BJ (cell line): Measurements from ENCODE around the gene EFNB1. TPM values are rescaled to one million over a fixed set of nuclear protein-coding genes. Genes with fewer than 3 reads are reported as not detected.

Source experiments
- CTCF ChIA-PET: fragments of 350-600 bp; formaldehyde crosslinking; extraction: SDS; loops from one replicate; lab custom pipeline; 2021; ENCODE audit warnings: antibody characterized with exemption, inconsistent platforms; lab: Yijun Ruan, JAX
- POLR2A ChIA-PET: fragments of 300-600 bp; sonication (Branson Sonifier 250); formaldehyde crosslinking; extraction: SDS; loops from one replicate; lab custom pipeline; 2021; ENCODE audit warnings: antibody characterized with exemption; lab: Charles Lee
- DNase-seq: peaks from one replicate; pipeline ENCODE4 v3.0.0-alpha.2; 2011; ENCODE audit warnings: low read depth
- H3K27me3 ChIP-seq: 2 replicates; pipeline ENCODE4 v1.6.0; 2011; ENCODE audit warnings: low read length; ENCODE audit not compliant: control insufficient read depth, insufficient read depth
- H3K36me3 ChIP-seq: 2 replicates; pipeline ENCODE4 v1.5.1; 2011; ENCODE audit warnings: low read length; ENCODE audit not compliant: control insufficient read depth, insufficient read depth
- H3K4me3 ChIP-seq: 2 replicates; pipeline ENCODE4 v1.5.1; 2011; ENCODE audit warnings: low read depth, mild to moderate bottlenecking, control low read depth, low read length
- CTCF ChIP-seq: IDR thresholded peaks from 2 replicates; pipeline ENCODE4 v1.5.1; 2011; ENCODE audit warnings: low read depth, mild to moderate bottlenecking, control low read depth, inconsistent platforms, low read length, moderate library complexity; ENCODE audit not compliant: insufficient read depth
- polyA plus RNA-seq: library from polyadenylated mRNA; depleted of rRNA; stranded (reverse); fragments of >200 nt; gene quantifications from 2 replicates; pipeline ENCODE4 v1.2.3, GENCODE V29; 2011

EFNB1 gene
- polyA plus RNA-seq, 1 experiment, result 15.2 TPM

GRCh38 chrX:68839771-68840170 lies 10.9 kb downstream of the EFNB1 start:
- CTCF ChIA-PET, result no interaction called here
- no peaks in the 10 kb centered on the region for H3K27me3 ChIP-seq
- no peak overlapping the region for H3K4me3 ChIP-seq
- POLR2A ChIA-PET, result no interaction called here
- H3K36me3 ChIP-seq, result no peaks in the 10 kb centered on the region; the same call in 1 of the 2 replicates
- no peak for TF ChIP-seq CTCF
- no peak for DNase-seq

GRCh38 chrX:68840256-68840655 lies 11.4 kb downstream of the EFNB1 start:
- no peak for TF ChIP-seq CTCF
- ChIA-PET CTCF (no interaction called here), POLR2A (no interaction called here)
- DNase-seq, result no peak
- Histone ChIP-seq H3K4me3 (no peak overlapping the region), H3K27me3 (no peaks in the 10 kb centered on the region), H3K36me3 (no peaks in the 10 kb centered on the region; the same call in 1 of the 2 replicates)

- H3K27me3 ChIP-seq, result no peaks in the 10 kb centered on the region
- TF ChIP-seq CTCF, result no peak
- H3K36me3 ChIP-seq, result no peaks in the 10 kb centered on the region; the same call in 1 of the 2 replicates
- H3K4me3 ChIP-seq, result no peak overlapping the region
- DNase-seq, result no peak
- ChIA-PET CTCF (interaction anchor here (1.1 to 1.4 kb wide), 2 partner anchors 11 to 13 kb away, joined by 4 to 6 read pairs; partner anchors contain the start of gene EFNB1), POLR2A (no interaction called here)
These were observed 12.6 kb downstream of the EFNB1 start for GRCh38 chrX:68841251-68842049.

- no peak for DNase-seq
- Histone ChIP-seq H3K36me3 (no peaks in the 10 kb centered on the region; the same call in 1 of the 2 replicates), H3K4me3 (no peak overlapping the region), H3K27me3 (no peaks in the 10 kb centered on the region)
- ChIA-PET CTCF (interaction anchor here (1.1 to 1.4 kb wide), 2 partner anchors 10 to 14 kb away, joined by 4 to 6 read pairs; partner anchors contain the start of gene EFNB1), POLR2A (no interaction called here)
- TF ChIP-seq CTCF, result no peak
These were observed 13.5 kb downstream of the EFNB1 start for GRCh38 chrX:68842351-68842750.

GRCh38 chrX:68842781-68843581 lies 14.2 kb downstream of the EFNB1 start:
- no peak overlapping the region for H3K4me3 ChIP-seq
- DNase-seq, result no peak
- POLR2A ChIA-PET, result no interaction called here
- no peaks in the 10 kb centered on the region for H3K27me3 ChIP-seq
- H3K36me3 ChIP-seq, result no peaks in the 10 kb centered on the region; the same call in 1 of the 2 replicates
- CTCF ChIA-PET, result interaction anchor here (1.4 kb wide), 1 partner anchor 15 kb away, joined by 4 read pairs; the partner anchor contains the start of gene EFNB1
- TF ChIP-seq CTCF, result no peak
